Astrocyte of the spinal cord (primary cell): Measurements from ENCODE around the gene ACP3.
A peak's percentile ranks its signal among the peaks of the same experiment; 100 is the strongest.

ENCODE experiments used
- DNase-seq: peaks from one replicate; pipeline ENCODE4 v3.0.0; 2011; ENCODE audit warnings: low read depth, low spot score
- H3K4me3 ChIP-seq: 2 replicates; pipeline ENCODE4 v1.5.1; 2011; ENCODE audit warnings: low read depth, mild to moderate bottlenecking, low read length, moderate library complexity
- CTCF ChIP-seq: IDR thresholded peaks from 2 replicates; pipeline ENCODE4 v1.5.1; 2012; ENCODE audit warnings: low read depth, mild to moderate bottlenecking, low read length, inconsistent platforms
- in situ Hi-C: cut with HindIII; loops from 2 replicates; pipeline ENCODE4 v1.10.0; 2017; ENCODE audit warnings: low sequenced_read_pairs

ACP3 gene

DNA sequence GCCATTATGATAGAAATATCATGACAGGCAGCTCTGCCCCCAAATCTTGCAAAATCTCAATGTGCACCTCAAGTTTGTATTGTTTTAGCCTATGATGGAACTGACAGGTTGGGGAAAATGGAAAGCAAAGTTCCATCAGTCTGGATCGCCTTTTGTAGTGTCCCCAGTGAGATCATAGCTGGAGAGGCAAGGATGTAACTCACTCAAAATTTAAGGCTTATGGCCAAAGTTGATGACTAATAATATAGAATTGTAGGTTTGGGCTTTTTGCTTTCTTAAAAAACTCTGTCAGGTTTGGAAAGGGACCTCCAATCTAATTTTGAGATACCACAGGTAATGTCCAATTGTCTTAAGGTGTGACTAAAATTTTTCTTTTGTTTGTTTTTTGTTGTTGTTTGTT is 1.4 kb upstream of the ACP3 start:
- TF ChIP-seq CTCF = no peak
- in situ Hi-C loops = no loop called here
- no peak overlapping the region for H3K4me3 ChIP-seq
- no peak for DNase-seq

DNA sequence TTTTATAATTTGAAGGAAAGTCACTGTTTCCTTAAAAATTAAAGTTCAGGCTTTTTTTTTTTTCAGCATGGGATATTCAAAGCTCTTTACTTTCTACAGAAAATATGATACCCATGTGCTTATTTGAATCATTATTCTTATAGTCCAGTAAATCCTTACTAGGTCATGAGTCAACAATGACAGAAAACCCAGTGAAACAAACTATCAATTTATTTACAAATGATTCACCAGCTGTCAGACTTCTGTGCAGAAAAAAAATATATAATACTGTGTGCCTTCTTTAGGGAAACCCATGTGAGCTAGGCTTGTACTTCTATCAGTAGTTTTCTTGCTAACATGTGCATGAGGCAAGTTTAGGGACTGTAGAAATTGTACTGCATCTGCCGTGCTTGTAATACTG is 1.2 kb downstream of the ACP3 start:
- in situ Hi-C loops = no loop called here
- TF ChIP-seq CTCF = no peak
- peak; percentile 9 for DNase-seq
- no peak overlapping the region for H3K4me3 ChIP-seq

DNA sequence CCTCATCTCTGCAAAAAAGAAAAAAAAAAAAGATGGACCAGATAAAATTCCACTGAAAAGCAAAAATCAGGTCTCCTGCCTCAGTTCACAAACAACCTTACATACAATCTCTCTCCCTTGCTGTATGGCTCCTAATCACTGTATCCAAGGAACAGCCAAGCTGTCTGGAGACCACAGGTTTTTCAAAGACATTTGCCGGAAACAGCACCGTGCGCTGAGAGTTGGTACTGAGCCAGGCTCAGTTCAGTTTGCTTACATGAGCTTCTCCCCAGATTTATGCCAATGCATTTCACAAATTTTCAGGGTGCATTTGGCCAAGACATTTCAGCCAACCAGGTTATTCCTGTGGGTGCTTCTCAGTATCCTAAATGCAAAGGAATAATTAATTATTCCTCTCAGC is 4.1 kb downstream of the ACP3 start:
- DNase-seq = peak; percentile 7
- no peak overlapping the region for H3K4me3 ChIP-seq
- no peak for TF ChIP-seq CTCF
- in situ Hi-C loops = no loop called here

GRCh38 chr3:132325103-132325606 is 7.9 kb downstream of the ACP3 start:
- no peak overlapping the region for H3K4me3 ChIP-seq
- TF ChIP-seq CTCF = no peak
- in situ Hi-C loops = no loop called here
- DNase-seq = no peak

GRCh38 chr3:132325634-132326033 is 8.4 kb downstream of the ACP3 start:
- in situ Hi-C loops = no loop called here
- DNase-seq = no peak

GRCh38 chr3:132326251-132326650 is 9.0 kb downstream of the ACP3 start:
- DNase-seq = no peak
- no peak overlapping the region for H3K4me3 ChIP-seq
- no peak for TF ChIP-seq CTCF
- in situ Hi-C loops = no loop called here

More at GRCh38 chr3:132325634-132326033, 8.4 kb downstream of the ACP3 start:
- no peak for TF ChIP-seq CTCF
- no peak overlapping the region for H3K4me3 ChIP-seq

- no peak overlapping the region for H3K4me3 ChIP-seq
- in situ Hi-C loops = no loop called here
- TF ChIP-seq CTCF = no peak
- no peak for DNase-seq
Measured at GRCh38 chr3:132332082-132332481, 14.9 kb downstream of the ACP3 start.
